Raji (cell line): Measurements from ENCODE around the gene PDIA4.

Experiments
- POLR2A ChIP-seq: IDR thresholded peaks from 2 replicates; pipeline ENCODE4 v1.6.1; 2011; ENCODE audit warnings: low read depth, low read length, control low read depth; ENCODE audit not compliant: insufficient read depth

Gene PDIA4, protein sequence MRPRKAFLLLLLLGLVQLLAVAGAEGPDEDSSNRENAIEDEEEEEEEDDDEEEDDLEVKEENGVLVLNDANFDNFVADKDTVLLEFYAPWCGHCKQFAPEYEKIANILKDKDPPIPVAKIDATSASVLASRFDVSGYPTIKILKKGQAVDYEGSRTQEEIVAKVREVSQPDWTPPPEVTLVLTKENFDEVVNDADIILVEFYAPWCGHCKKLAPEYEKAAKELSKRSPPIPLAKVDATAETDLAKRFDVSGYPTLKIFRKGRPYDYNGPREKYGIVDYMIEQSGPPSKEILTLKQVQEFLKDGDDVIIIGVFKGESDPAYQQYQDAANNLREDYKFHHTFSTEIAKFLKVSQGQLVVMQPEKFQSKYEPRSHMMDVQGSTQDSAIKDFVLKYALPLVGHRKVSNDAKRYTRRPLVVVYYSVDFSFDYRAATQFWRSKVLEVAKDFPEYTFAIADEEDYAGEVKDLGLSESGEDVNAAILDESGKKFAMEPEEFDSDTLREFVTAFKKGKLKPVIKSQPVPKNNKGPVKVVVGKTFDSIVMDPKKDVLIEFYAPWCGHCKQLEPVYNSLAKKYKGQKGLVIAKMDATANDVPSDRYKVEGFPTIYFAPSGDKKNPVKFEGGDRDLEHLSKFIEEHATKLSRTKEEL

GRCh38 chr7:149028346-149029109 lies at the start of gene PDIA4:
Gene PDIA4, minus strand, starts transcription at chr7:149028505. Its CDS starts 97 bp downstream, at chr7:149028408.
- TF ChIP-seq POLR2A = peak; percentile 86

DNA sequence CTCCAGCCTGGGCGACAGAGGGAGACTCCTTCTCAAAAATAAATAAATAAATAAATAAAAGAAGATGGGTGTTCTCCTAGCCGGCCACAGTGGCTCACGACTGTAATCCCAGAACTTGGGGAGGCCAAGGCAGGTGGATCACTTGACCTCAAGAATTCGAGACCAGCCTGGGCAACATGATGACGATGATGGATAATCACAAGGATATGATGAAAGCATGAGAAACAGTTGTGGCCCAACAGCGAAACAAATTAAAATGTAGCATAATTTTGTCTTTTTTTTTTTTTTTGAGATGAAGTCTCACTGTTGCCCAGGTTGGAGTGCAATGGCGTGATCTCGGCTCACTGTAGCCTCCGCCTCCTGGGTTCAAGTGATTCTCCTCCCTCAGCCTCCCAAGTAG lies 49.3 kb upstream of the PDIA4 start:
- no peak for TF ChIP-seq POLR2A

DNA sequence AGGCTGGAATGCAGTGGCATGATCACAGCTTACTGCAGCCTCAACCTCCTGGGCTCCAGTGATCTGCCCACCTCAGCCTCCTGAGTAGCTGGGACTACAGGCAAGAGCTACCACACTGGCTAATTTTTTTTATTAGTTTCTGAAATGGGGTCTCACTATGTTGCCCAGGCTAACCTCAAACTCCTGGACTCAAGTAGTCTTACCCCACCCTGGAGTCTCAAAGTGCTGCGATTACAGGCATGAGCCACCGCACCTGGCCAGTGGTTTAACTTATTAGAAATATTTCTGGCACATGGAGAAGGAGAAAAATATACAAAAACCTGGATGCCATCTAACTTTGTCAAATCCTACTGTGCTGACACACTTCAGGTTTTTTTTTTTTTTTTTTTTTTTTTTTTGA lies 47.0 kb upstream of the PDIA4 start:
- no peak for TF ChIP-seq POLR2A

- TF ChIP-seq POLR2A = no peak
These were observed 46.0 kb upstream of the PDIA4 start for GRCh38 chr7:149074116-149074885.

GRCh38 chr7:149072438-149072775 lies 44.1 kb upstream of the PDIA4 start:
- TF ChIP-seq POLR2A = no peak

- TF ChIP-seq POLR2A = no peak
These were observed 43.5 kb upstream of the PDIA4 start for GRCh38 chr7:149071641-149072437.

GRCh38 chr7:149071182-149071635 lies 42.9 kb upstream of the PDIA4 start:
- TF ChIP-seq POLR2A = no peak

DNA sequence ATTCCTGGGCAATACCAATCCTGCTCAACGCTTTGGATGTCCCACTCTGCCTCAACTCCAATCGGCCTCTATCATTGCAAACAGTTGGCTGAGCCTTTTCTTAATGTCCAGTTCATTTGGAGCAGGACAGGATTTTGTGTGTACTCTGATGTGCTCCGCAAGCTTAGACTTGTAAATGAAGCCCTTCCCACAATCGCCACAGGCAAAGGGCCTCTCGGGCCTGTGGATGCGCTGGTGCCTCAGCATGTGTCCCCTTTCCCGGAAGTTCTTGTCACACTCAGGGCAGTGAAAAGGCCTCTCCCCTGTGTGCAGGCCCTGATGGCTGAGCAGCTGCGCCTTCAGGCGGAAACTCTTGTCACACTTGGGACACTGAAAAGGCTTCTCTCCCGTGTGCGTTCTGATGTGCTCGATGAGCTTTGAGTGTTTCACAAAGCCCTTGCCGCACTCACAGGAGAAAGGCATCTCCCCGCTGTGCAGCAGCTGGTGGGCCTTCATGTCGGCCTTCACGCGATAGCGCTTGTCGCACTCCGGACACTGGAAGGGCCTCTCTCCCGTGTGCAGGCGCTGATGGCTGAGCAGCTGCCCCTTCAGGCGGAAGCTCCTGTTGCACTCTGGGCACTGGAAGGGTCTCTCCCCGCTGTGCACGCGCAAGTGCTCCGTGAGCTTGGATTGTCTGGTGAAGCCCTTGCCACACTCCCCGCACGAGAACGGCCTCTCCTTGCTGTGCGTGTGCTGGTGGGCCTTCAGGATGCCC lies 42.2 kb upstream of the PDIA4 start:
- no peak for TF ChIP-seq POLR2A

- no peak for TF ChIP-seq POLR2A
These were observed 39.6 kb upstream of the PDIA4 start for GRCh38 chr7:149067869-149068268.

DNA sequence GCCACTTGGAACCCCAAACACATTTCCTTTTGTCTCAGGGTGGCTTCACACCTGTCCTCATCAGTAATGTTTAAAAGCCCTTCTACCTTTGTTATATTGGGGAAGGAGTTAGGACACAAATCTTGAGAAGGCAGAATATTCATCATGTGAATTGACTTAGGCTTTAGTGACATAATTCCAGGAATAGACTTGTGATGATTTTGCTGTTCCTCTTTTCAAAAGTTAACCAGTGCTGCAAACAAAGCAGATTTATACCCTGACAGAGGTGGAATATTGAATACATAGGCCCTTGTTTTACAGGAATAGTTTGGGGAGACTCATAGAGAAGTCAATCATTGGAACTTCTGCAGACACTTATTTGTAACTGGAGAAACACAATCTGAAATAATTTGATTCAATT lies 35.2 kb upstream of the PDIA4 start:
- no peak for TF ChIP-seq POLR2A

DNA sequence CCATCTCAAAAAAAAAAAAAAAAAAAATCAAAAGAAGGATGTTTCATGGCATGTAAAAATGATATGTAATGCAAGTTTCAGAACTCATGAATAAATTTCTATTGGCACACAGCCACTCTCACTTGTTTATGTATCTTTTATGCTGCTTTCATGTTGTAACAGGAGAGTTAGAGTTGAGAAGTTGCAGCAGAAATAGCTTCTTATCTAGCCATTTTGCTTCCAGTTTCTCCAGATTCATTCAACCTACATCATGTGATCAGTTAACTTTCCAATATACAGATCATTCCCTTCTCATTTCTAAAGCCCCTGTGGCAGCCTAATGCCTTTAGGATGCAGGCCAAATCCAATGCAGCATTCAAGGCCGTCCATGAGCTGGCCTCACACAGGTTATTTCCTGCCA lies 31.9 kb upstream of the PDIA4 start:
- no peak for TF ChIP-seq POLR2A

DNA sequence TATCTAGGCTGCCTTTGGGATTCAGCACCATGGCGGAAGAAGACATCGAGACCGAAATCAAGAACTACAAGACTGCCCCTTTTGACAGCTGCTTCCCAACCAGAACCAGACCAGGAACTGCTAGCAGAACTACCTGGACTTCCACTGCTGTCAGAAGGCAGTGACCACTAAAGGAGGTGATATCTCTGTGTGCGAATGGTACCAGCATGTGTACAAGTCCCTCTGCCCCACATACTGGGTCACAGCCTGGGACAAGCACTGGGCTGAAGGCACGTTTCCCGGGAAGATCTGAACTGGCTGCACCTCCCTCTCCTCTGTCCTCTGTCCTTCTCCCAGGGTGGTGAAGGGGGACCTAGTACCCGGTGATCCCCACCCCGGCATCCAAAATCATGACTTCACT lies 25.6 kb upstream of the PDIA4 start:
- no peak for TF ChIP-seq POLR2A

- no peak for TF ChIP-seq POLR2A
These were observed 25.1 kb upstream of the PDIA4 start for GRCh38 chr7:149053384-149053783.

- no peak for TF ChIP-seq POLR2A
These were observed 22.6 kb upstream of the PDIA4 start for GRCh38 chr7:149050941-149051340.

- no peak for TF ChIP-seq POLR2A
These were observed 20.5 kb upstream of the PDIA4 start for GRCh38 chr7:149048805-149049204.
